HG03064 (cell line): ENCODE measurements around the gene CFAP20.
"Not testable (repeated sequence)": the region's sequence is repeated elsewhere in the genome, so short reads cannot be mapped to it uniquely, and the experiment has no call there.

Experiments
- ATAC-seq: cut with Tn5 transposase; IDR thresholded peaks from one replicate; pipeline ENCODE4 v1.9.1; 2021; ENCODE audit warnings: low read depth; ENCODE audit not compliant: unreplicated experiment

The CFAP20 gene

DNA sequence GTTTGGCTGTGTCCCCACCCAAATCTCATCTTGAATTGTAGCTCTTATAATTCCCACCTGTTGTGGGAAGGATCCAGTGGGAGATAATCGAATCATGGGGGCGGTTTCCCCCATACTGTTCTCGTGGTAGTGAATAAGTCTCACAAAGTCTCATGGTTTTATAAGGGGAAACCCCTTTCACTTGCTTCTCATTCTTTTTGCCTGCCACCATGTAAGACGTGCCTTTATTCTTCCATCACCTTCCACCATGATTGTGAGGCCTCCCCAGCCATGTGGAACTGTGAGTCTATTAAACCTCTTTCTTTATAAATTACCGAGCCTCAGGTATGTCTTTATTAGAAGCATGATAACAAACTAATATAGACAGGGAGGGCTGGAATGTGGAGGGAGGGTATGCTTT, 57.0 kb downstream of the CFAP20 start:
- not testable (repeated sequence) for ATAC-seq

DNA sequence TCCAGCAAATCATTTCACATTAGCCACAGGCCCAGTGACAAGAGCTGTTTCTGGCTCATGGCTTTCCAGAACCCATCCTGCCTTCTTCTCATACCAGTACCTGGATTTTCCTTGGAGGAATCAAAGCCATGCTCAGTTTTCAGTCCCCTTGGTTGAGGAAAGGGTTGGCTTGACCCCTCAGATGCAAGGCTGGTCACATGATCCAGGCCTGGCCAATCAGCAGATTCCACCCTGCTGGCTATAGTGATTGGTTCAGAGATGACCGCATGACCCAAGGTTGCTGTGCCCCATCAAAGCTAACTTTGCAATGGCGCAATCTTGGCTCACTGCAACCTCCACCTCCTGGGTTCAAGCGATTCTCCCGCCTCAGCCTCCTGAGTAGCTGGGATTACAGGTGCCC, 58.6 kb downstream of the CFAP20 start:
- no peak for ATAC-seq
